Stimulated activated CD4-positive, alpha-beta T cell treated with anti-CD3 and anti-CD28 coated beads, Interleukin-12 subunit alpha, Interleukin-12 subunit beta, amount 100 ng/mL, for 48 hours (primary cell): ENCODE data around the gene HOXC5.

Experiments used
- DNase-seq, 3 donors: peaks; one replicate each; pipeline ENCODE4 v3.0.0-alpha.2; 2020; ENCODE audit warnings: low read depth in 2 of 3, low spot score in 1 of 3

HOXC5 gene

GRCh38 chr12:54019091-54019811 lies 13.6 kb upstream of the HOXC5 start:
- no peak for DNase-seq

DNA sequence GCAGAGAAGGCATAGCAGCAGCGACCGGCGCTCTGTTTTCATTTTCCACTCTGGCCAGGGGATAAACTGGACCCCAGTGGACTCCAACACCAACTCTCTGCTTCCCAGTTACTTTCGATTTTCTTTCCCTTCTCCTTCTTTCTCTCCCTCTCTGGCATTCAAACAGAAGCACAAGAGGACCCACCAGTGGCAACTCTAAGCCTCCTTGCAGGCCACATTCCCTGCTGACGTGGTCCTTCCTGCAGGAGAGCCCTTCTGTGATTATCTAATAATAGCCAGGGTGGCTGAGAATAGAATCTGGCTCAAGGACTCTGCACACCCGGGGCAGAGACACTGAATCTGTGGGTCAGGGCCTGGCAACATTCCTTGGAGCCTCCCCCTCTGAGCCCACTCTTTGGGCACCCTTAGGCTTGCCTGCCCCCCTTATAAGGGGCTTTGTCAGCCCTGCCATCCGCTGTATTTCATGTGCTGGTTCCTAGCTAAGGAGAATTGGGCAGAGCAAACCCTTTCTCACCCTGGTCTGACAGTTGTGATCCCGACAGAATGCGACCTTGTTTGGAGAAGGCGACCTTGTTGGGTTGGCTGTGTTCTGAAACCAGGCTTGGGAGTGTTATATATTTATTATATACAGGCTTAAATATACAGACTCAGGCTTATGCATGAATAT lies 12.8 kb upstream of the HOXC5 start:
- no peak for DNase-seq

DNA sequence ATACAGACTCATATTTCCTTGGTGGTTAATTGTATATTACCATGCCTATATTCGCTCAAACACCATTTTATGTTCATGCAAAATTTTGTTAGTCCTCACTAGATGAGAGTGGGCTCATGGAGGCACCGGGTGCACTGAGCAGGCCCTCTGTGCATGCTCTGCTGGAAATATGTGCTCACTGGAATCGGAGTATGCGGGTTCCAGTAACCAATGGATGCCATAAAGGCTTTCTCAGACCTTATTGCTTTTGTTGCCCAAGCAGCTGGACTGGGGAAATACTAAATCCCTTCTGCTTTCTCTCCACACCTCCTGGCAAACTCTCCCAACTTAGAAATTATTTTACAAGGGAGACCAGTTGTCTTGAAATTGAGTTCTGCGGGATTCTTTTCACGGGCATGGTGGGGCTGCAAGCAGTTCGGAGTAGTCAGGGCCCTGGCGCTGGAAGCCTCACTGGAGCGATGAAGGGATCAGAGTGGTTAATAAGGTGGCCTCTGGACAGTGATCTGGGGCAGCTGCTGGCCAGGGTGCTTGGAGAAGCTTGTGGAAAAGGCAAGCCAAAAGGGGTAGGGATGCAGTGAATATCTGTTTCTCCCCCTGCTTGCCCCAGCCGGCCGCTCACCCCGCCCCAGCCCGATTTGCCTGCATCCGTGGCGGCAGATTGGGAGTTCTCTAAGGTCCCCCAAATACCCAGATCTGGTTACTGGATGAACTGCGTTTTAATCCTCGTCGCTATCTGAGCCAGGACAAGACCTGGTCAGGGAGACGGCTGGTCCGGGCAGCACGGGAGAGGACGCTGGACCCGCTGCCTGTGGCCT lies 12.1 kb upstream of the HOXC5 start:
- no peak for DNase-seq

GRCh38 chr12:54021432-54022013 lies 11.3 kb upstream of the HOXC5 start:
- DNase-seq: no peak

DNA sequence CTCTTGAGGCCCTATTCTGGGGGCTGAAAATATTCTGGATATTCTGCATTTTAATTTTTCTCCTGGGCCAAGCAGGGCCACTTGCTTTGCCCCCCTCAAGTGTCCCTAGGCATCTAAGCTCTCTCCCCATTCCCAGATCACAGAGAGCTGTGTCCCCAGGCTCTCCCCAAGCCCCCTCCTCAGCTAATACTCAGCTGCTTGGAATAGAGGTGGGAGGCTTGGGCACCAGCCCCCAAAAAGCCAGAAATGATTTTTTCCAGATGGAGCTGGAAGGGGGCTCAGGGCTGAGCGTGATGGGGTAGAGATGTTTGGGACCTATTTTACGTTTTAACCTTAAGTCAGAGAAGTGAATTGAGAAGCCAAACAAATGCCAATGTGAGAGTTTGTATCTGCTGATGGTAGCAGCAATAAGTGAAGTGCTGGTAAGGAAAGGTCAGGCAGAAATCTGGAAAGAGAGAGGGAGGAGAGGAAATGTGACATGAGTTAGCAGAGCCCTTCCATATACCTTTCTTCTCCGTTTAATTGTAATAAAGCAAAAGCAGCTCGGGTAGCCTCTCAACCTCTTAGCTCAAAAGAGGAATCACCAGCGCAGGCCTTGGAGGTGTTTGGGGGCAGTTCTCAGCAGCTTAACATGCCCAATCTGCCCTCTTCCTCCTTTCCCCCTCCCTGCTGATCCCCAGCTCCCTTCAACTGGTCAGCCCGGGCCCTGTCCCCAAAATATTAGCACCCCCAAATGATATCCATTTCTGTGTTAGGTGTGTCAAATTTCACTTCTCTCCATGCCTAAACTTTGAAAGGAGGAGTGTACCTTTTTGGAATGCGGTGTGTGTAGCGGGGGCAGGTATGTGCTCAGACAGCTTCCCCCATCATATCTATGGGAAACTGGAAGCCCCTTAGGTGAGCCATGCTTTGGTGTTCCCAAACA lies 9.6 kb upstream of the HOXC5 start:
- no peak for DNase-seq

- no peak for DNase-seq
These were observed 8.7 kb upstream of the HOXC5 start for GRCh38 chr12:54024127-54024526.

DNA sequence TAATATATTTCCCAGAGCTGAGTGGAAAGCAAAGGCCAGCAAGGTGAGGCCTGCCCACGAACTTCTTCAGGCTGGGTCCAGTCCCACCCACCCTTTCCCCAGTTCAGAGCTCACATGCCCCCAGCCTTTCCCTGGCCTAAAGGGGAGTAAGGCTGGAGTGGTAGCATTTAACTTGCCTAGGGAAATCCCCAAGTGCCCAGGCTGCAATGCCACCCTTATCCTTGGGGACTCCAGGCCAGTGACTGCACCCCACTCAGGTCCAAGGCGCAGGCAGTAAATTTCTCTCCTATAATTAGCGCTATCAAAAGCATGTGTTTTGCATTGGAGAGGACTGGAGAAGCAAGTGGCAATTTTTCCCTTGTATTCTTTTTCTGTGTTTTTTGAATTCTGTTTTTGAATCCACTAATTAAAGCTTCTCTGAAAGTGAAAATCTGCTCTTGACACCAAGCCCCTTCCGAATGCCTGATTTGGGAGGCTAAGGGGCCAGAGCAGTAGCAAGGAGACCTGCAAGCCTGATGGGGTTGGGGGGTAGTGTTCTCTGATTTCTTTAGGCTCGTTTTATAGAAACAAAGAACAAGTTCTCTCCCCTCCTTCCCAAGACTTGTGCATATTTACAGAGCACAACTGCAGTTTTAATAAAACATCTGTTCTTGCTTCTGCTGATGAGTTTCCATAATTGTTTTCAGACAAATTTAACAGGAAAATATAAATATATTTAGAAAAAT lies 8.1 kb upstream of the HOXC5 start:
- no peak for DNase-seq

GRCh38 chr12:54025499-54026405 lies 7.1 kb upstream of the HOXC5 start:
- no peak for DNase-seq

DNA sequence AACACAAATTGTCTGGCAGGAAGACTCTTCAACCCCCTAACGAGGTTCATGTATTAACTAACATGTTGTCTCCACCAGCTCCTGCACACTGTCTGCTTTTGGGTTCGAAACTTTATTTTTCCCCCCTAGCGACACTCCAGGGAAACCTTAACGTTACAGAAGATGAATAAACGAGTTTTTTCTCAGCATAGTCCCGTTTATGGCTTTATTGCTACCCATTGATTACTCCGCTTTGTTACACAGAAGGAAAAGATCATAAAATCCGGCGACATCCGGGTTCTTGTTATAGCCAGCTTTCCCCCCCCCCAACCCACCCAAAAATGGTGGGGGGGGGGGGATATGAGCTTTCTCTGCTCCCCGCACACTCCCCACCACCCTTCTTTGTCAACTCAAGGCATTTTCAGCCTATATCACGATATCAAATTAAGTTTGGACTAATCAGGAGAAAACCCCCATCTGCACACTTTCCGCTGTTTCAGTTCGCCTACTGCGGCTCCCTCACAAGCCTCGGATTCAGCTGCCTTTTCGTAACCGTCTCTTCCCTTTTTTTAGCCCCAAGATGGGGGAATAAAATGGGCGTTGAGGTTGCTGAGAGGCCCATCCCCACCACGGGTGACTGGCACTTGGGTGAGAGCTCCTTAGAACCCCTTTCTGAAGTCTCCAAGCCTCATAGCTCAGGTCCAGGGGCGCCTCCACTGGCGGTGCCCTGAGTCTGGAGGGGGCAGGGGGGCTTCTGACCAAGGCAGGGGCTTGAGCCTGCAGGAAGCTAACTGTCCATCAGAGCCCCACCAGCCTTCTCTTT lies 6.0 kb upstream of the HOXC5 start:
- no peak for DNase-seq

- no peak for DNase-seq
These were observed 5.4 kb upstream of the HOXC5 start for GRCh38 chr12:54027442-54027786.

- DNase-seq: no peak
These were observed 4.3 kb upstream of the HOXC5 start, which contains the start of gene HOXC6 for GRCh38 chr12:54028314-54029201. TSS of gene HOXC6 (plus strand) at chr12:54028440. CDS start at chr12:54028522, 82 bp downstream.

- no peak for DNase-seq
These were observed 3.1 kb upstream of the HOXC5 start for GRCh38 chr12:54029529-54030441.

- no peak for DNase-seq
These were observed 2.4 kb upstream of the HOXC5 start for GRCh38 chr12:54030442-54030801.

GRCh38 chr12:54030889-54031471 lies 1.9 kb upstream of the HOXC5 start:
- DNase-seq: no peak

DNA sequence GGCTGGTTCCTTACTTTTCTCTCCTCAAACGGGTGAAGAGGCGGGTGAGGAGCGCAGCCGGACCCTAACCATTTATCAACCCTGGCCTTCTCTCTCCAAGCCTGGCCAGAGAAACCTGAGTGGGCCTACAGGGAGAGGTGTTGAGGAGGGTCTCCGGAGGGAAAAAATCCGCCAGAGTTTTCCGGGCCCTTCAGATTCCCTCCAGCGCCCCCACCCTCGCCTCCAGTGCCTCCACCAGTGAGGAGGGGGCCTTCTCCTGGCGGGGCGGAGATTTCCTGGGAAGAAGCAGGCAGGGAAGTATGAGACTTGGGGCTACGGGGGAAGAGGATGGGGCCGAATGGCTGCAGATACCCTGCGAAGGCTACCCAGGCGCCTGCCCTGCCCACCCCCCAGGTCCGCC lies 1.4 kb upstream of the HOXC5 start:
- no peak for DNase-seq
